ENCODE measurements around the gene PLB1.

Gene PLB1

GRCh38 chr2:28495551-28496250 lies at the start of gene PLB1:
TSS of gene PLB1 (plus strand) at chr2:28496060. CDS start at chr2:28496115, 55 bp downstream.
- no peak for DNase-seq (ENCODE audit: low read depth, low spot score)
- no peak within 1 kb of the TSS for H3K4me3 ChIP-seq (ENCODE audit: low read depth, low read length)
- in situ Hi-C loops (cut with HindIII; ENCODE audit: low sequenced_read_pairs), result no loop called here
- no peak for TF ChIP-seq CTCF (IDR thresholded peaks at IDR 0.05; ENCODE audit: low read depth, low read length)

GRCh38 chr2:28446531-28446930 lies 49.3 kb upstream of the PLB1 start:
- in situ Hi-C loops (cut with HindIII; ENCODE audit: low sequenced_read_pairs), result no loop called here
- no peak for DNase-seq (ENCODE audit: low read depth, low spot score)
- no peak for TF ChIP-seq CTCF (IDR thresholded peaks at IDR 0.05; ENCODE audit: low read depth, low read length)
- no peak overlapping the region for H3K4me3 ChIP-seq (ENCODE audit: low read depth, low read length)

- no peak for DNase-seq (ENCODE audit: low read depth, low spot score)
- in situ Hi-C loops (cut with HindIII; ENCODE audit: low sequenced_read_pairs), result no loop called here
- H3K4me3 ChIP-seq (ENCODE audit: low read depth, low read length), result no peak overlapping the region
- TF ChIP-seq CTCF (IDR thresholded peaks at IDR 0.05; ENCODE audit: low read depth, low read length), result no peak
Measured at GRCh38 chr2:28447086-28447485, 48.8 kb upstream of the PLB1 start.

GRCh38 chr2:28447943-28448792 lies 47.7 kb upstream of the PLB1 start:
- no peak overlapping the region for H3K4me3 ChIP-seq (ENCODE audit: low read depth, low read length)
- peak; percentile 82 for DNase-seq (ENCODE audit: low read depth, low spot score)
- no peak for TF ChIP-seq CTCF (IDR thresholded peaks at IDR 0.05; ENCODE audit: low read depth, low read length)
- in situ Hi-C loops (cut with HindIII; ENCODE audit: low sequenced_read_pairs), result no loop called here

- in situ Hi-C loops (cut with HindIII; ENCODE audit: low sequenced_read_pairs), result no loop called here
Measured at GRCh38 chr2:28448793-28449100, 47.1 kb upstream of the PLB1 start.

GRCh38 chr2:28449126-28449487 lies 46.8 kb upstream of the PLB1 start:
- H3K4me3 ChIP-seq (ENCODE audit: low read depth, low read length), result no peak overlapping the region
- no peak for DNase-seq (ENCODE audit: low read depth, low spot score)
- in situ Hi-C loops (cut with HindIII; ENCODE audit: low sequenced_read_pairs), result no loop called here
- TF ChIP-seq CTCF (IDR thresholded peaks at IDR 0.05; ENCODE audit: low read depth, low read length), result no peak

More at GRCh38 chr2:28448793-28449100, 47.1 kb upstream of the PLB1 start:
- TF ChIP-seq CTCF (IDR thresholded peaks at IDR 0.05; ENCODE audit: low read depth, low read length), result no peak
- no peak overlapping the region for H3K4me3 ChIP-seq (ENCODE audit: low read depth, low read length)
- DNase-seq (ENCODE audit: low read depth, low spot score), result no peak
